Measurements from ENCODE around the gene RAE1.

The RAE1 gene

DNA sequence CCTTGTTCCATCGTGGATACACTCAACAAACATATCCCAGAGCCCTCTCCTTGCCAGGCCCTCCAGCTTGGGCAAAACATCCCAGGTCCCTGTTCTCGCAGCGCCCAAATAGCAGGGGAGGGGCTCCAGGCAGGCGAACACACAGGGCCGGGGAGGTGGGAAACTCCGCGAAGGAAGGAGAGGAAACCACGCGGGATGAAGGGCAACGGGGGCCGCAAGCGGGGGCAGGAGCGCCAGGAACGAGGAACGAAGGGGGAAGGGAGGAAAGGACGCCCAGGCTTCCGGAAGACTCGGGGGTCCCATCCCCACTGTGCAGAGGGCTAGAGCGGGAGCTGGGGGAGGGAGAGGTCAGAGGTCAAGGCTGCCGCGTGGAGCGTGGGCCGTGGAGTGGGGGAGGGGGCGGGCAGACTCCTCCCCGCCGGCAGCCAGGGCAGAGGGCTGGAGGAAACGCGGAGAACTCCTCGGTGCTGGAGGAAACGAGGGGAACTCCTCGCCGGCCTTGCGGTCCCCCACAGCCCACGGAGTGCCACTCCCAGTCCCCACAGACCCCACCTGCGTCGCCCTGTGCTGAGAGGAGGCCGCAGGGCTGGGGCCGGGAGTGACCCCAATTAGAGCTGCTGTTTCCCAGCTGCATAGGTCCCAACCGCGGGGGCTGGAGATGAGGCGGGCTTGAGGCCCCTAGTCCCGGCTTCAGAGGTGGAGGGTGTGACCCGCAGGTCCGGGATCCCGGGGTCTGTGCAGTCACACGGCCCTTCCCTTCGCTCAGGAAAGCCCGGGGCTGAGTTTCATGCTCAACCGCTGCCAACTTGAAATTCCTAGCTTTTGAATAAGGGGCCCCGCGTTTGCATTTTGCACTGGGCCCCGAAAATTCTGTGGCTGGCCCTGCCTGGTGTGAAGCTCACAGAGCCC lies 38.9 kb downstream of the RAE1 start:
- no peak for DNase-seq

DNA sequence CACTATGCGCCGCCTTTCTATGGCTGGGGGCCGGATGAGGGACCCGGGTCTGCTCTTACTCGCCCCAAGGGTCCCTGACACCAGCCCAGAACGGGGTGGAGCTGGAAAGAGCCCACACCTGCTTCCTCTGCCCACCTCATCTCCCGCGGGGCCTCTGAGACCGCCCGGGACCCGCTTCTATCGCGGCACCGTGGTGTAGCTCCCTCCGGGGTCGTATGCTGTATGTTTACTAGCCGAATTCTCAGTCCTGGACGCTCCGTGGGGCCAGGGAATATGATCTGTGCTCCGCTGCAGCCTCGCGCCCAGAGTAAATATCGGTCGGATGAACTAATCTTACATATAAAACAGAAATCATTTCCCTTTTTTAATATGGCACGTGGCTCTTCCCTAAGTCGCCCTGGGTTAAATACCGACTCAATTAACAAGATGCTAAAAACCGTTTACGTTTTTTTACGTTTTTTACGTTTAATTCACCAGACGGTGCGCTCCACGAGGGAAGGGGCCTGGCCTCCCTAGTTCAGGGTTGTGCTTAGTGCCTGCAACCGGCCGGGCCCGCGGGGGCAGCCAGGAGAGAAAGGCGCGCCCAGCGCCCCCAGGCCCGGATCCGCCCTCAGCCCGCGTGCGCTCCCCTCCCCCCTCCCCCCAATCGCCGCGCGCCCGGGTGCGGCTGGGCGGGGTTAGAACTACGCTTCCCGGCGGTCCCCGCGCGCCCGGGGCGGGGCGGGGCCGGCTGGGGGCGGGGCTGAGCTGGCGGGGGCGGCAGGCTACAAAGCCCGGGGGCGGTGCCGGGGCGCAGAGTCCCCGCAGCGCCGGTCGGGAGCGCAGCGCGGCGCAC lies 39.8 kb downstream of the RAE1 start, which contains the start of gene RBM38:
RBM38 (plus strand) TSS at position 793 of the 835 bp plus-strand sequence. CDS start 186 bp downstream, outside the sequence.
- DNase-seq, result peak in 1 of 2 experiments; percentile 95

DNA sequence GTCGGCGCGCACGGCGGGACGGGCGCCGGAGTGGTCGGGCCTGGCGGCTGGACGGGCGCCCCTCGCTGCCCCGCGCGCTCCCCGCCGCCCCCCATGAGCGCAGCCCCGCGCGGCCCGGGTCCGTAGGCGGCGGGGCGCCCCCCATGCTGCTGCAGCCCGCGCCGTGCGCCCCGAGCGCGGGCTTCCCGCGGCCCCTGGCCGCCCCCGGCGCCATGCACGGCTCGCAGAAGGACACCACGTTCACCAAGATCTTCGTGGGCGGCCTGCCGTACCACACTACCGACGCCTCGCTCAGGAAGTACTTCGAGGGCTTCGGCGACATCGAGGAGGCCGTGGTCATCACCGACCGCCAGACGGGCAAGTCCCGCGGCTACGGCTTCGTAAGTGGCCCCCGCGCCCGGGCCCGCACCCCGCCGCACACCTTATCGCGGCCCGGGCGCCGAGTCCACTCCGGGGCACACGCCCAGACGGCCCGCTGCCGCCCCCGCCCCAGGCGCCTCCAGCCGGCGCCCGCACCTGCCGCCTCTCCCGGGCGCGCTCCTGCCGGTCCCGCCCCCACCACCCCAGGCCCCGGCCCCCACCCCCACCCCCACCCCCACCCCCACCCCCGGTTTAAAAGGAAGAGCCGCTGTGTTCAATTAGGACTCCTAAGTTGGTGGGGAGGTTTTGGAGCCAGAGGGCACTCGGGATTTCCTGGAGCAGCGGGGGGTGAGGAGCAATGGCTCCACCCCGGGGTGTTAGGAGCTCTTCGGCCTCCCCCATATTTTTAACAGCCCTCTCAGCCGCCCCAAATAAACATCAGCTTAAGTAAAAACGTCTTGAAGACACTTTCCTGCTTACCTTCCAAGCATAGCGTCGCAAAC lies 40.6 kb downstream of the RAE1 start:
- no peak for DNase-seq

DNA sequence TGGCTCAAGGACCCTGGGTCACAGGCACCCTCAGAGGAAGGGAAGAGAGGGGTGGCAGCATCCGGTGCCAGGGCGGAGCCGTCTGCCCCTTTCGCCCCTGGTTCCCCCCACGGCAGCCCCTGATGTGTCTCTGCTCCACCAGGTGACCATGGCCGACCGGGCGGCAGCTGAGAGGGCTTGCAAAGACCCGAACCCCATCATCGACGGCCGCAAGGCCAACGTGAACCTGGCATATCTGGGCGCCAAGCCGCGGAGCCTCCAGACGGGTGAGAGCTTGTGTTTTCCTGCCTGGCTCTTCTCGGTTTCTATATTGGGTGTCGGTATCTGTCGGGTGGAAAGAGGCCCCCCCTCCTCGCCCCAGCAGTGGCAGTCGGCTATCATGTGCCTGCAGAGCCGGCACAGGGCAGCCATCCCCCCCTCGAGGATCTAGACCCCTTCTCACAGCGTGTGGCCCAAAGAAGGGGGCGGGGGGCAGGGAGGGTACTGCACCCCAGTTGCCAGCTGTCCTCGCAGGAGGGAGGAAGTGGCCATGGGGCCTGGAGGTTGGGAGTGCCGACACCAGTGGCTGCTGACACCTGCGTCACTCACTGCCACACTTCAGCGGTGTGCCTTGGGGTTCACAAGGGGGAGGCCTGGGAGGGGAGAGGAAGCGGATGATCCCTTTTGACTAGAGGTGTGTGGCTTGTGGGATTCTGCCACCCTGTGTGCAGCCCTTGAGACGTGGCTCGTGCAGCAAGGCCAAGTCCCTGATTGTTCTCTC lies 41.6 kb downstream of the RAE1 start:
- no peak for DNase-seq

DNA sequence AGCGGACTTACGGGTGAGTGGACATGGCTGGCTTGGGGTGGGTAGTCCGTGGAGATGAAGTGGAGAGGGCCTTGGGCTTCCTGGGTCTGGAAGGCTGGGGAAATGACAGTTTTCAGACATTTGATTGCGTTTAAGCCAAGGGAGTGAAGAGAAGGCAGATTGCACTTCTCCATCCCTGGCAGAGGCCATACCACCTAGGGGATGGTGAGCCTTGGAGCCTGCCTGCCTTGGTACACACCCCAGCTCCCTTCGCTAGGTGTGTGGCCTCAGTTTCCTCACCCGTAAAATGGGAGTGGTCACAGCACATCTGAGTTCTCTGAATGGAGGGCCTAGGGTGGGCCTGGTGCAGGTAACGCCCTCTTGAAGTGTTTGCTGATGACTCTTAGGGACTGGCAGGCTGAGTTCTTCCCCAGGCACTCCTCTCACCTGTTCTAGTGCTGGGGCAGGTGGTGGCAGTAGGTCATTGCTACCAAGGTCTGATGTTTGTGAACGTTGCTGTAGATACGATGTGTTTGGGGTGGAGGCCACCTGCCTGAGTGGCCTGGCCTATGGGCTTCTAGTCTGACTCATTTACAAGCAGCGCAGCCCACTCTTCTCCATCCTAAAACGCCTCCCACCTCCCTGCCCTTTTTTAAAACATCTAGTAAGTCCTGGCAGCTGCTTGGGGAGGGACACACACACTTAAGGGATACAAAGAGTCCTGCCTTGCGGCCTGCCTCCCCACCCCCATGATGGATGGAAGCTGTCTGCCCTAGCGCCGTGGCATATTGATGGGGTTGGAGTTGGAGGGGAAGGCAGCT lies 42.5 kb downstream of the RAE1 start:
- DNase-seq, result no peak

DNA sequence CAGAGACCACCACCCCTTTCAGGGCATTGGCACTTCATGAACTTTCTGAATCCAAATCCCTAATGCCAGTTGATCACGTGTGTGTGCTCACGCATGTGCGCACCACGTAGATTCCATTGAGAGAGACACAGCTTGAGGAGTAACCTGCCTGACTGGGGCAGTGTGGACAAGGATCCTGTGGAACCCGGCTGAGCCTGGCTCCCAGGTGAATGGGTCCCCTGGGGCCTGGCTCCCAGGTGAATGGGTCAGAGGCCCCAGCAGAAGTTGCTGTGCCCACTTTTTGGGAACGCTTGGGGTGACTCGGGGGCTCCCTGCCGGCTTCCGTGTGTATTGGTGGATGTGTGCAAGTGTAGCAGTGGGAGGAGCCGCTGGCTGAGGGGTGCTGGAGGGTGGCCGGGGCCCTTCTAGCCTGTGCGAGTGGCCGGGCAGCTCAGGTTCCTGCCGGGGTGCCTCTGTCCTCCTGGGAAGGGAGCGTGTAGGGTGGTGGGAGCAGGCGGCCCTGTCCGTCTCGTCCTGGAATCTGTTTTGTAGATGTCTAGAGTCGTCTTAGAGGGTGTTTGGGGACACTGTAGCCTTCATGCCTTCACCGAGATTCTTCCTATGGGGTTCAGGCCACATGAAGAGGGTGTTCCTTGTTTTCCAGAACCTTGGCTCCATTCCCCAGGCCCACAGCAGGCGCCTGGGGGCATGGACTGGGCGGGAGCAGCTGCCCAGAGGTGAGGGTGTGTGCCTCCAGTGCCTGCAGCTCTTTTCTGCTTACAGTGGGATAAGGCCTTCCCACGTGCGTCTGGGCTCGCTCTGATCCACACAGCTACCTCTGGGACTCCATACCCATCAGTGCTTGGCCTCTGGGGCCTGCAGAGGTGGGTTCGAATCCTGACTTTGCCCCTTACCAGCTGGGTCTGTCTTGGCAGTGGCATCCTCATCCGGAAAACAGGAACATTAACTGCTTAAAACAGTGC lies 43.3 kb downstream of the RAE1 start:
- no peak for DNase-seq

DNA sequence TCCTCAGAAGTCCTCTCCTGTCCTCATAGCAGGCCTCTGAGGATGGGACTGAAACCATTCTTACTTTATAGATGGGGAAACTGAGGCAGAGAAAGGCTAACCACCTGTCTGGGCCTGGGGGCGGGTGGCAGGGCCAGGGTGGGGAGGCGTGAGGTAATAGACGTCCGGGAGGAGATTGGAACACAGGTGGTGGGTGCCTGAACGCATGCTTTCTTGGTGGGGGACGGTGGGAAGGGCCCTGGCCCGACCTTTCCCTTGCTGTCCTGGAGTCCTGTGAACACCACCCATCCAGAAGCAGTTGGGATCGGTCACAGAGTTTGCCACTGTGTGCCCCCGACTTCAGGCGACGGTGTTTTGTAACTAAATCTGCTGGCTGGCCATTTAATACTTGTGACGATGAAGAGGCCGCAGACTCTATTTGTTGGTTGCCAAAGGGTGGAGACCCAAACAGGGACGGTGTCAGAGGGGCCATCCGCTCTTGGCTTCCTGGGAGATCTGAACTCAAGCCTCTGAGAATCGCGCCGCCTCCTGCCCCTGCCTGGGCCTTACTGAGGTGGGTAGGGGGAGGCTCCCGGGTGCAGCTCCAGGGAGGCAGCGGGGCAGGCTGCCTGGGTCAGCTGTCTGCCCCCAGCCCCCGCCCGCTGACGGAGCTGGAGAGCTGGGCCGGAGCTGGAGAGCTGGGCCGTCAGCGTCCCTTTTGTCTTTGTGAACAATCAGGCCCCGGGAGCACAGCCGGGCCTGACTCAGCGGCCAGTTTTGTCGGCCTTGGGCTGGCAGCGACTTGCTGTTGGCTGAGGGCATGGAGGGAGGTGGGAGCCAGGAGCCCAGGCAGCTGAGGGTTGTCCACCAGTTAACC lies 44.3 kb downstream of the RAE1 start:
- no peak for DNase-seq

DNA sequence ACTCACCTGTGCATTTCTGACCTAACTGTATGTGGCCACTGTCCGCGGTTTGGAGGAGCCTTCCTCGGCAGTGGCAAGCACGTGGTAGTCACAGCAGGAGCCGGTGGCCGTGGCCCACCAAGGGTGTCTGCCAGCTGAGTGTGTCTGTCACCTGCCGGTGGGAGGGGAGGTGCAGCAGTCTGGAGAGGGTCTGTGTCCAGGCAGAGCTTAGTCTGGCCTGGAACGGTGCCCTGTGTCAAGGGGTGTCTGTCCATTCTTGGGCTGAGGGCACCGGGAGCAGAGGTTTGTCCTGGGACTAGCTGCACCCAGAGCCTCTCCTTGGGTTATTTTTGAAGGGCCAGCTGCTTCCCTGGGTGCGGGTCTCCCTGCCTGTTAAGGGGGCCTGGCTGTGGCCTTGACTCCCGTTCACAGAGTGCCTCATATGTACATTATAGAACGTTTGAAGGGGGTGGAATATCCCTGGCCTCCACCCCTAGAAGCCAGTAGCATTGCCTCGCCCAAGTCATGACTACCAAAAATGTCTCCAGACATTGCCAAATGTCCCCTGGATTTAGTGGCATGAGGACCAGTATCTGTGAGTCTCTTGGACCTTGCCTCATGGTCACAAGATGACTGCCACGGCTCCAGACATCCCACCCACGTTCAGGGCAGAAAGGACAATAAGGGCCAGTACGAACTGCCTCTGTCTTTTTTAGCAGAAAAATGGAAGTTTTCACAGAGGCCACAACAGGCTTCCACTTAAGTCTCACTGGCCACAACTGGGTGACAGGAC lies 45.3 kb downstream of the RAE1 start:
- DNase-seq, result no peak

DNA sequence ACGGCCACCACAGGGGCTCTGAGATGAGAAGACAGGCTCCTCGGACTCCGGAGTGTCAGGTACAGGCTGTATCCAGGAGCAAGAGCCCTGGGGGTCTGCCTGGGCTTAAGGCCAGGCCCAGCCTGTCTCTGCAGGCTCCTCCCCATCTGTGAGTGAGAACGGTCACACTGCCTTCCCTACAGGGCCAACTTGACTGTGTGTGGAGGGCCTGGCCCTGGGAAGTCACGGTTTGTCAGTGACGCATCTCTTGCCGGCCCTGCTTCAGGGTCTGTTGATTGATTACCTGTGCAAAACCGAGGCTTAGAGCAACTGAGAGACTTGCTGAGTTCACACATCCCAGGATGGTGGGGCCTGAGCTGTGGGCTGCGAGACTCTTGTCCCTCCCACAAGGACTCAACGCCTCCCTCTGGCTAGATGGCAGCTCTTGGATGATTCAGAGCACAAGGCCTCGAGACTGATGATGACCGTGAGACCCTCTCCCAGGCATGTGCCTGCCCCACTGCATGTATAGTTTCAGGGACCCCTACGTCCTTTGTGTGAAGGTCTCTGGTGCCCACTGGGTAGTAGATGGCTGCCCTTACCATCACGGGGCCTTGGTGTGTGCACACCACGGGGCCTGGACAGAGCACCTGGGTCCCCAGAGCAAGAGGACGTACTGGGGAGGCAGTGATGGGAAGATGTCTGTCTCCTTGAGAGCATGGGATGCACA lies 46.1 kb downstream of the RAE1 start:
- DNase-seq, result no peak

DNA sequence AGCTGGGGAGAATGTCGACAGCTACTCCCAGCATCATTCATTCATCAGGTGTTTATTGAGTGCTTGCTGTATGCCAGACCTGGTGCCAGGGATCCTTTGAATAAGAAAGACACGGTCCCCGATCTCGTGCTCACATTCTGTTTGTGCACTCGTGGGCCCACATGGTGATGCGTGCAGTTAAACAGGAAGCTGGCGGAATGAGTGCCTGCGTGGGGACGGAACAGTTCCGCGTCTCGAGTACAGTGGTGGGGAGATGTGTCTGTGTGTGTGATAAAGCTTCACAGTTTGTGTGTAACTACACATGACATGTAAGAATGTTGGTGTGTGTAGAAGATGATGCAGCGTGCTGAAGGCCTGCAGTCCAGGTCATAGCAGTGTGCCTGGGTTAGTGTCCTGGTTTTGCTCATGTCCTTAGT lies 46.6 kb downstream of the RAE1 start:
- no peak for DNase-seq

DNA sequence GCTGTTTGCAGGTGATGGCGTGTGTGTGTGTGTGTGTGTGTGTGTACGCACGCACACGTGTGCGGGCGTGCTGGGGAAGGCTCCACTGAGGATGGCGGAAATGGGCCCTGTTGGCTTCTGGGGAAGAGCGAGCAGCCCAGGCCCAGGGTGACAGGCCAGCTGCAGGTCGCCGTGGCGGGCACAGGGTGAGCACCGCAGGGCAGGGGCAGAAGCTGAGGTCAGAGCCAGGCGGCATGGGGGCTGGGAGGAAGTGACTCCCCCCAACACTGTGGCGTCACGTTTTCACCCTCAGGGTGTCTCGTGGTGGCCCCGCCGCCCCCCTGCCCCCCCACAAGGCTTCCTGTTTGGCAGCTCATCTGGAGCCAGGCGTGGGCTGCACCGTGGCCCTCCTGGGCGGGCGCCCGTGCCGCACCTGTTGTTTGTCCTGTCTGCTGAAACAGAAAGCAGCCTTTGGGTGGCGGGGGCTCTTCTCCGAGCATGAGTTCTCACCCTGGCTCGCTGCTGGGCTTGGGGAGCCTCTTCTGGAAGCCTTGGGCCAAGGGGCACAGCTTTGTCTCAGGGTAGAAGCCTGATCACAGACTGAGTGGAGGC lies 47.3 kb downstream of the RAE1 start:
- peak in 1 of 2 experiments; percentile 86 for DNase-seq

DNA sequence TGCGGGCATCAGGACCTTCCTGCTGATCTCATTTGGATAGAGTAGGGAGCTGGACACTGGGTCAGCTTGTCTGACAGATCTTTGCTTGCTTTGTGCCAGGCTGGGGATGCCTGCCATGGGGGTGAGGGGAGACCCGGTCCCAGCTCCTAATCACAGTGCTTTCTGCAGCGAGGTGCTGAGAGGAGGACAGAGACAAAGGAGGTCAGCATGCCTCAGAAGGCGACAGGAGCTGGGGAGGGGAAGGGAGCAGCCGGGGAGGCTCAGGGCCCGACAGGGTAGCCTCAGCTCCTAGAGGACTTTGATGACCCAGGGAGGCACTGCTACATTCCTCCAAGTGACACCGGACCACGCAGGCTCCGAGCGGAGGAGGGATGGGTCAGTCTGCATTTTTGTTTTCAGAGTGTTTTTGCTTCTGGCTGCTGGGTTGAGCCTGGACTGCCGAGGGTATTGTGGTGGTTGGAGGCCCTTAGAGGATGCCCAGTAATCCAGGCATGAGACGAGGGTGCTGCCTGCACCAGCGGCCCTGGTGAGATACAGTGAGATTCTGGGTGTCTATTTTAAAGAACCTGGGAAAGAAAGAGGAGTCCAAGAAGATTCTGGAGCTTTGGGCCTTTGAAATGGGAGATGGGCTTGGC lies 48.0 kb downstream of the RAE1 start:
- DNase-seq, result no peak

DNA sequence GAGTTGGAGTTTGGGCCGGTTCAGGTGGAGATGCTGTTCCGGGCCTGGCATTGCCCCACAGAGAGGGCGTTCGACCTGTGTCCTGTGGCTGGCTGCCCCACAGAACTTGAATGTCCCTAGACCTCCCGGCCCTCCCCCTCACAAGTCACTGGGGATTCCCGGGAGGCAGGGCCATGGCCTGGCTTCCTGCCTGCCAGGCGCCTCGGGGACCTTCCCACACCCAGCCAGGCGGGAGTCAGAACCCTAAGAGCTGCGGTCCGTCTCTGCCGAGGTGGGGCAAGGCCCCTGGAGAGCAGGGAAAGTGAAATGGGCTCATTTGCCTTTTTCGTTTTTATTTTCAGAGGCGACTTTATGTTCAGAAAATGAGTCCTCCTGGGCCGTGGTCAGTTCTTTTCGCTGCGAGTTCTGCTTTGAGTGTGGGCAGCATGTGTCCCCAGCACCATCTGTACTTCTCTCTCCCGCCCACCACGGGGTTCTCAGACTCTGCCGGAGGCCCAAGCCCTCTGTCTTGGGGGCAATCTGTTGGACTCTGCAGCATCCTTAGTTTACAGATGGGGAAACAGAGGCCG lies 48.6 kb downstream of the RAE1 start:
- no peak for DNase-seq

DNA sequence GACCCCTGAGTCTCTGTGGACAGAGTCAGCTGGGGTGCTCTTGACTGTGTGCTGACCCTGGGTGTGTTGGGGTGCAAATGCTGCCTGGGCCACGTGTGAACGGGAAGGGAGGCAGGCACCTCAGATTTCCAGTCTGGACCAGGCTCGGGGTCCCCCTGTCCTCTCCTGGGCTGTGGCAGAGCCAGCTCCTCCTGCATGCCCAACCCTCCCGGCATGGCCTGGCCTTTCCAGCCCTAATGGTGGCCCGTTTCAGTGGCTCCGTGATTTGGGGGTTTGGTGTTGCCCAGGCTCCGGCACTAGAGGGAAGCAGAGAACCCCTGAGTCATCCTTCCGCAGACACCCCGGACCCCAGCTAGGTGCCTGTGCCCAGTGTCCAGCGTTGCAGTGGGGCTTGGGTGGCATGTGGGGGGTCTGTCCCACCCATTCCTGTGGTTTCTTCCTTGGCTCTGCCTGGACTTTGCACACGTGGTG lies 49.2 kb downstream of the RAE1 start:
- DNase-seq, result no peak

DNA sequence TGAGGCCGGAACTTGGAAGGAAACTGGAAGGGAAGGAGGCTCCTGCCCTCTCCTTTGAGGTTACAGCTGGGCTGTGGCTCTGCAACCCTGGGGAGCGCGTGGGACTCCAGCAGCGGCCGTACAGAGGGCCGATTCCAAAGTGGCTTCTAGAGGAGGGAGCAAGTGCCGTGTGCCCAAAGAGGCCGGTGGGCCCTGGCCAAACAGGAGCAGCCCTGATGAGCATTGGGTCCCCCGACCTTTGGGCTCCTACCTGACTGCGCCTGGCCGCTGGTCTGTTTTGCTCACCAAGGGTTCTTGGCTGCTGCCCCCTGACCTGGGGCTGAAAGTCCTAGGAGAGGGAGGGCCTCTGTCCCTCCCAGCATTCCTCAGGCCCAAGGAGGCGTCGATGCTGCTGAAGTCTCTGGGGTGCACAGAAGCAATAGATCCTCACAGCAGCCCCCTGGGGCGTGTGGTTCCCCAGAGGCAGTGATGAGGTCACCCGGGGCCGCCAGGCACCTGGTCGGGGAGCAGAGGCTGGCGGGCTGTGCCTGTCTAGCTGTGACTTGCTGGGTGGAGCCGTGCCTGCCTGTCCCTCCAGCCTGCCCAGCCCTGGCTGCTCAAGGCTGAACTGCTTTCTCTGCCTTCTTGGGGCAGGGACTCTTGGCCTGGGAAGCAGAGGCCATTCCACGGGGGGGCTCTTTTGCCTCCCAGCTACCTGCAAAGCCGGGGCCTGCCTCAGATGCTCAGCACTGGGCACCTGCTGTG lies 49.9 kb downstream of the RAE1 start:
- DNase-seq, result no peak
